ENCODE measurements around the gene PAX4. TPM values are rescaled to one million over a fixed set of nuclear protein-coding genes. Genes with fewer than 3 reads are reported as not detected.

PAX4 gene
- total and polyA plus RNA-seq, 2 experiments from 2014 or later = not detected

GRCh38 chr7:127584648-127585043 is 33.3 kb downstream of the PAX4 start:
- Histone ChIP-seq H3K27me3 (no peaks in the 10 kb centered on the region), H3K27ac (peak overlapping the region; percentile 83), H3K36me3 (peaks cover 15% of the 10 kb centered on the region), H3K9me3 (ENCODE audit: low read depth) (no peaks in the 10 kb centered on the region), H3K4me3 (peak overlapping the region; percentile 85), H3K4me1 (ENCODE audit: low read depth) (peaks cover 9% of the 10 kb centered on the region)
- no peak for DNase-seq (ENCODE audit: low read depth in 1 of 2, low spot score in 1 of 2)
- TF ChIP-seq, protein P1, sequence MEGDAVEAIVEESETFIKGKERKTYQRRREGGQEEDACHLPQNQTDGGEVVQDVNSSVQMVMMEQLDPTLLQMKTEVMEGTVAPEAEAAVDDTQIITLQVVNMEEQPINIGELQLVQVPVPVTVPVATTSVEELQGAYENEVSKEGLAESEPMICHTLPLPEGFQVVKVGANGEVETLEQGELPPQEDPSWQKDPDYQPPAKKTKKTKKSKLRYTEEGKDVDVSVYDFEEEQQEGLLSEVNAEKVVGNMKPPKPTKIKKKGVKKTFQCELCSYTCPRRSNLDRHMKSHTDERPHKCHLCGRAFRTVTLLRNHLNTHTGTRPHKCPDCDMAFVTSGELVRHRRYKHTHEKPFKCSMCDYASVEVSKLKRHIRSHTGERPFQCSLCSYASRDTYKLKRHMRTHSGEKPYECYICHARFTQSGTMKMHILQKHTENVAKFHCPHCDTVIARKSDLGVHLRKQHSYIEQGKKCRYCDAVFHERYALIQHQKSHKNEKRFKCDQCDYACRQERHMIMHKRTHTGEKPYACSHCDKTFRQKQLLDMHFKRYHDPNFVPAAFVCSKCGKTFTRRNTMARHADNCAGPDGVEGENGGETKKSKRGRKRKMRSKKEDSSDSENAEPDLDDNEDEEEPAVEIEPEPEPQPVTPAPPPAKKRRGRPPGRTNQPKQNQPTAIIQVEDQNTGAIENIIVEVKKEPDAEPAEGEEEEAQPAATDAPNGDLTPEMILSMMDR (IDR thresholded peaks at IDR 0.05; ENCODE audit: low read depth, low read length) = no peak

GRCh38 chr7:127582361-127582760 is 35.6 kb downstream of the PAX4 start:
- TF ChIP-seq, protein P1 (IDR thresholded peaks at IDR 0.05; ENCODE audit: low read depth, low read length) = peak; percentile 2
- no peaks in the 10 kb centered on the region for H3K27me3 ChIP-seq
- peaks cover 15% of the 10 kb centered on the region for H3K36me3 ChIP-seq
- no peaks in the 10 kb centered on the region for H3K9me3 ChIP-seq (ENCODE audit: low read depth)
- peaks cover 9% of the 10 kb centered on the region for H3K4me1 ChIP-seq (ENCODE audit: low read depth)
- DNase-seq (ENCODE audit: low read depth in 1 of 2, low spot score in 1 of 2) = peak in 1 of 2 donors; percentile 79
- no peak overlapping the region for H3K27ac ChIP-seq
- no peak overlapping the region for H3K4me3 ChIP-seq

DNA sequence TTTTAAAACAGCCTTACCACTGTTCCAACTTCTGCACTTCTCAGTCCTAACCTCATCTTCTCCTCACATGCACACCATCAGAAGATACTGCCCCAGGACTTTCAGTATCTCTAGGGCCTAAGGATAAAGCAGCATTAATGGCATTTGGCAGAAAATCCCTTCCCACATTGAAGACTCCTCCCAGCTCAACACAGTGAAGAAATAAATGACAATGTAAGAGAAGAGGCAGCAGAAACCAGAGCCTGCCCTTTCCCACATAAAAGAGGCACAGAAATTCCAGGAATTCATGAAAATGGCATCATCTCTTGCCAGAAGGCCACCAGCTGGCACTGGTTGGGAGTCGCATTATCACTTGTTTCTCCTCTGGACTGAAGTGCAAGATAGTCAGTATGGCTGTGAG is 36.2 kb downstream of the PAX4 start:
- DNase-seq (ENCODE audit: low read depth in 1 of 2, low spot score in 1 of 2) = peak in 1 of 2 donors; percentile 30
- H3K27me3 ChIP-seq = no peaks in the 10 kb centered on the region
- no peak overlapping the region for H3K27ac ChIP-seq
- peaks cover 9% of the 10 kb centered on the region for H3K4me1 ChIP-seq (ENCODE audit: low read depth)
- TF ChIP-seq, protein P1 (IDR thresholded peaks at IDR 0.05; ENCODE audit: low read depth, low read length) = no peak
- H3K36me3 ChIP-seq = peaks cover 15% of the 10 kb centered on the region
- H3K9me3 ChIP-seq (ENCODE audit: low read depth) = no peaks in the 10 kb centered on the region
- no peak overlapping the region for H3K4me3 ChIP-seq

GRCh38 chr7:127580612-127581011 is 37.3 kb downstream of the PAX4 start:
- TF ChIP-seq, protein P1 (IDR thresholded peaks at IDR 0.05; ENCODE audit: low read depth, low read length) = no peak
- H3K4me1 ChIP-seq (ENCODE audit: low read depth) = peaks cover 9% of the 10 kb centered on the region
- no peaks in the 10 kb centered on the region for H3K27me3 ChIP-seq
- no peak for DNase-seq (ENCODE audit: low read depth in 1 of 2, low spot score in 1 of 2)
- no peak overlapping the region for H3K4me3 ChIP-seq
- H3K9me3 ChIP-seq (ENCODE audit: low read depth) = no peaks in the 10 kb centered on the region
- H3K36me3 ChIP-seq = peaks cover 15% of the 10 kb centered on the region
- H3K27ac ChIP-seq = no peak overlapping the region

- TF ChIP-seq, protein P1 (IDR thresholded peaks at IDR 0.05; ENCODE audit: low read depth, low read length) = no peak
- Histone ChIP-seq H3K27me3 (no peaks in the 10 kb centered on the region), H3K27ac (peak overlapping the region; percentile 48), H3K9me3 (ENCODE audit: low read depth) (no peaks in the 10 kb centered on the region), H3K4me1 (ENCODE audit: low read depth) (peaks cover under 1% of the 10 kb centered on the region), H3K36me3 (peaks cover 15% of the 10 kb centered on the region), H3K4me3 (no peak overlapping the region)
- DNase-seq (ENCODE audit: low read depth in 1 of 2, low spot score in 1 of 2) = no peak
These were observed 39.1 kb downstream of the PAX4 start for GRCh38 chr7:127578711-127579275.

Data from cardiac muscle cell (in vitro differentiated cells and primary cell).